ENCODE data around the gene GPX2.

GPX2 gene

DNA sequence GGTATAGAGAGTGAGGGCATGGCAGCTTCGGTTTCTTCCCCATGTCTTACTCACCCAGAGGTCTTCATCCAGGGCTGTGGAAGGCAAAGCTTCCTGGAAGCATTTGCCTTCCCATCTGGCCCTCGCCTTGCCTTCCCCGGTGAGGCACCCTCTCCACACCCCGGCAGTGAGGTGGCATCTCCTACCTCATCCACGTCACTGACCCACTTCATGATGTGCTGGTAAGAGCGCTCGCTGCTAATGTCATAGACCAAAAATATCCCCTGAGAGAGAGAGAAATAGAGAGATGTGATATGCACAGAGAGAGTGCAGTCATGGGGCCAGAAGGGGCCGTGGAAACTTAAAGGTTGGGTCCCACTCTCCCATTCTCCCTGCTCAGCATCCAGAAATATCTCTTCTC lies 8.3 kb upstream of the GPX2 start:
- H3K4me1 ChIP-seq (ENCODE audit: control insufficient read depth, insufficient read depth, low read length), result peaks cover 6% of the 10 kb centered on the region
- no peak overlapping the region for H3K27ac ChIP-seq (ENCODE audit: low read length)
- peaks cover 18% of the 10 kb centered on the region for H3K36me3 ChIP-seq (ENCODE audit: control insufficient read depth, insufficient read depth, low read length)
- no peaks in the 10 kb centered on the region for H3K9me3 ChIP-seq (ENCODE audit: control insufficient read depth, insufficient read depth, low read length)
- no CpG with 5 or more reads among the region's 8 CpGs for WGBS (ENCODE audit: insufficient coverage, insufficient read length)
- H3K27me3 ChIP-seq (ENCODE audit: control insufficient read depth, insufficient read depth, low read length), result no peaks in the 10 kb centered on the region
- H3K4me3 ChIP-seq (ENCODE audit: low read length), result no peak overlapping the region
- DNase-seq (ENCODE audit: low read depth, low spot score), result no peak

DNA sequence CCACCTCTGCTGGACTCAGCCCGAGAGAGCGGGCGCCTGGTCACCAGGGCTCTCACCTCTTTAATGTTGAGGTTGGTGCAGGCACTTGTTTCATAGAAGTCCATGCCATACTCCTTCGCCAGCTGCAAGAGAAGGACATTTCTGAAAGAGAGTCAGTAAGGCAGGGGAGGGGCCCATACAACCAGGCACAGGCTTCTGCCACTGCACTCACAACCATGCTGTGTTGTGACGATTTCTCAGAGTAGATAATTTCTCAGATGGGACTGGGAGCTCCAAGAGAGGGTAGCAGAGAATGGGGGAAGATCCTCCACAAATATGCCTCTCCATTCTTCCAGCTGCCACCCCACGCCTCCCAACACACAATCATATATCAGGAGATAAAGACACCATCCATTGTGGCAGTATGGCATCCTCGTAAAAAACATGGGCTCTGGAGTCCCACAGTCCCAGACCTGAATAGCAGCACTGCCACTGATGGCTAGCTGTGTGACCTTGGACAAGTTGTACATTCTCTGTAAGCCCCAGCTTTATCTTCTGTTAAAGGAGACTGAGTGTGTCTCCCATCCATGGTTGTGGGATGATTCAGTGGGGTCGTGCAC lies 6.2 kb upstream of the GPX2 start:
- Histone ChIP-seq H3K4me1 (ENCODE audit: control insufficient read depth, insufficient read depth, low read length) (no peaks in the 10 kb centered on the region; the same call in 1 of the 2 replicates), H3K27ac (ENCODE audit: low read length) (no peak overlapping the region), H3K4me3 (ENCODE audit: low read length) (no peak overlapping the region), H3K9me3 (ENCODE audit: control insufficient read depth, insufficient read depth, low read length) (no peaks in the 10 kb centered on the region), H3K36me3 (ENCODE audit: control insufficient read depth, insufficient read depth, low read length) (peaks cover 18% of the 10 kb centered on the region), H3K27me3 (ENCODE audit: control insufficient read depth, insufficient read depth, low read length) (no peaks in the 10 kb centered on the region)
- WGBS (ENCODE audit: insufficient coverage, insufficient read length), result no CpG with 5 or more reads among the region's 8 CpGs
- DNase-seq (ENCODE audit: low read depth, low spot score), result no peak

DNA sequence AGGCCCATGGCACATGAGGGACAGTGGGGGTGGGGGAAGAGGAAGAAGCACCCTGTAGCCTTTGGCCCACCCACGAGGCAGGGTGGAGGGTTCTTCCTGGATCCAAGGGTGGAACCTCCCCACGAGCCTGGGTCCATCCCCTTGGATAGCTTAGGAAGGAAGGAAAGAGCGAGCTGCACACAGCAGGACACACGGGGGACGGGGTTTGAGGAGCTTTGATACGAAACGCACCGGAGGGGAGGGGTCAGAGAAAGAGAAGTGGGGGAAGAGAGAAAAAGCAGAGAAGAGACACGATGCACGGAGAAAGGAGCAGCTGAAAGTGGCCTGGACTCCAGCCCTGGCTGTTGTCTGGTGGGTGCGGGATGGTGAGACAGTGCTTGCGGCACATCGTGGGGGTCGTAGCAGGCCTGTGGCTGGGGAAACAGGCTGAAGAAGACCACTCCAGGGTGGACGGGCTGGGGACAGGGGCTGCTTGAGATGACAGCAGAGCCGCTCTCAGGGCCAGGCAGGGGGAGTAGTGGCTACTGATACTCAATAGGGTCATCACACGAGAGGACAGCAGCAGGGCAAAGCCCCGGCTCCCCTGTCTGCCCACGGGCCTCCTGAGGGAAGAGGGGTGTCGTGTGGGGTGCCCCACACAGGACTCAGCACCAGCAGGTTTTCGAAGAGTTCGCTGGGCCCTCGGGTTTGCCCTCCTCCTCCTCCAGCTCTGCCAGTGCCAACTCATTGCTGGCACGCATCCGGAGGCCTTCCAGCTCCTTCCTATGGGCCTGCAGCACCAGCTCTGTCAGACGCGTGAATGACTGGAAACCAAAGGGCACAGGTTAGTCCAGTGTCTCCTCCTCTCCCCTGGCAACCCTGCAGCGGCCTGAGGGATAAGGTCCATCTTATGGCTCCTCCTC lies 5.4 kb upstream of the GPX2 start:
- H3K4me1 ChIP-seq (ENCODE audit: control insufficient read depth, insufficient read depth, low read length), result no peaks in the 10 kb centered on the region; the same call in 1 of the 2 replicates
- no peak for DNase-seq (ENCODE audit: low read depth, low spot score)
- H3K4me3 ChIP-seq (ENCODE audit: low read length), result no peak overlapping the region
- no peaks in the 10 kb centered on the region for H3K9me3 ChIP-seq (ENCODE audit: control insufficient read depth, insufficient read depth, low read length)
- peaks cover 18% of the 10 kb centered on the region for H3K36me3 ChIP-seq (ENCODE audit: control insufficient read depth, insufficient read depth, low read length)
- H3K27me3 ChIP-seq (ENCODE audit: control insufficient read depth, insufficient read depth, low read length), result no peaks in the 10 kb centered on the region
- no peak overlapping the region for H3K27ac ChIP-seq (ENCODE audit: low read length)
- no CpG with 5 or more reads among the region's 28 CpGs for WGBS (ENCODE audit: insufficient coverage, insufficient read length)

DNA sequence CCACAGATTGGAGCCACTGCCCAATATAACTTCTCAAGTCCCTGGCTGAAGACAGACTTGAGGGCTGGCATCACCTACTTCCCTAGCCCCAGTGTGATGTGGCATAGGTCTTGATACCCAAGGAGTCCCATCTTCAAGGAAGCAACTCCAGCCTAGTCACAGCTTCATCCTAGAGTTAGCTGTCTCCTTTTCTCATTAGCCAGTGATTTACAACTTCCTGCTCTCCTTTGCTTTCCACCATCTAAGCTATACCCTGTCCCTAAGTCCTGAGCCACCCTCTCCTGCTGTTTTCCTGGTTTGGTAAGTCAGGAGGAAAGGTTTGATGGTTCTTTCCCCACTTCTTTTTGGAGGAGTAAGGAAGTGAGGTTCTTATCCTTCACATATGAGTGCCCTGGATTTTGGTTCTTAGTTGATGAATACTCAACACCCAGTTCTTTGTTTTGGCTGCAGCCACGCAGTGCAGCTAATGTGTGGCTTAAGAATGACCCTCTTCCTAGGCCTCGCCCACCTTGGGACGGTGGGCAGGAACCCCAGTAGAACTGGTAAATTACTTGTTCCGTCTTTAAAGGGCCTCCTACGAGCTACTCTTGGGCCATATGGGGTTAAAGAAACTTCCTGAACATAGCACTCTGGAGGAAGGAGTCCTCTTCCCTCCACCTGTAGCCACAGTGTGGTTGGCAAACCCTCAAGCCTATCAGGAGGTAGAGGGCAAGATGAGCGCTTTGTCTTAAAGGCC lies 3.9 kb upstream of the GPX2 start:
- no peak for DNase-seq (ENCODE audit: low read depth, low spot score)
- Histone ChIP-seq H3K27me3 (ENCODE audit: control insufficient read depth, insufficient read depth, low read length) (no peaks in the 10 kb centered on the region), H3K27ac (ENCODE audit: low read length) (no peak overlapping the region), H3K9me3 (ENCODE audit: control insufficient read depth, insufficient read depth, low read length) (no peaks in the 10 kb centered on the region), H3K4me3 (ENCODE audit: low read length) (no peak overlapping the region), H3K4me1 (ENCODE audit: control insufficient read depth, insufficient read depth, low read length) (peaks cover 3% of the 10 kb centered on the region), H3K36me3 (ENCODE audit: control insufficient read depth, insufficient read depth, low read length) (peaks cover 14% of the 10 kb centered on the region)
- WGBS (ENCODE audit: insufficient coverage, insufficient read length), result no CpG with 5 or more reads among the region's 6 CpGs

DNA sequence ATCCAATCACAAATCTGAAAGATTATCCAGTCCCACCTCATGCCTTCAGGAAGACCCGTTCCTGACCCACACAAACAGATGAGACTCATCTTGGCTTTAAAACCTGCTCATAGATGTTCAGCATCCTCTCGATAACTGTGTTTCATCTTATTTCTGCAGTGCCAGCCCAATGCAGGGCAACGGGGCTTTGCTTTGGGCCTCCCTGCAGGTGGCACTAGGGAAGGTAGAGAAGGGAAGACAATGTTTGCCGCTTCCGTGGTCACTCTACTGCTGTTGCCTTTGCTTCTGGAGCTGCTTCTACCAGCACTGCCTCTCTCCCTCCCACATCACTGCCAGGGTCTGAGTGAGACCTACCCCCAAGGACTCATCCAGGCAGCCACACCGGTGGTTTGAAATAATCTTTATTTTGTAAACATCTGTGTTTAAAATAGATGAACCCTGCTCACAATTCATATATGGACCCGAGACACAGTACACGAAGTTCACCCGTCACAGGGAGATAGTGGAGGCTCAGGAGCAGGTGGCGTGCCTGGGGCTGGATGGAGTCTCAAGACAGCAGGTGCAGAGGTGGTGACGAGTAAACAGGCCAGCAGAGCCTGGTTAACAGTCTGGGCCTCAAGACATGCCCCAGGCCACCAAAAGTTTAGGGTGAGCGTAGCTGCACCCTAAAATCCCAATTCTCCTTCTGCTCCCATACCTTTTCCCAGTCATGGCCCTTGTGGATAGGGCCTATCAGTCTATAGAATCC lies 3.1 kb upstream of the GPX2 start:
- WGBS (ENCODE audit: insufficient coverage, insufficient read length), result no CpG with 5 or more reads among the region's 12 CpGs
- no peak overlapping the region for H3K27ac ChIP-seq (ENCODE audit: low read length)
- peaks cover 3% of the 10 kb centered on the region for H3K4me1 ChIP-seq (ENCODE audit: control insufficient read depth, insufficient read depth, low read length)
- no peaks in the 10 kb centered on the region for H3K9me3 ChIP-seq (ENCODE audit: control insufficient read depth, insufficient read depth, low read length)
- DNase-seq (ENCODE audit: low read depth, low spot score), result no peak
- H3K36me3 ChIP-seq (ENCODE audit: control insufficient read depth, insufficient read depth, low read length), result peaks cover 14% of the 10 kb centered on the region
- H3K4me3 ChIP-seq (ENCODE audit: low read length), result no peak overlapping the region
- H3K27me3 ChIP-seq (ENCODE audit: control insufficient read depth, insufficient read depth, low read length), result no peaks in the 10 kb centered on the region

DNA sequence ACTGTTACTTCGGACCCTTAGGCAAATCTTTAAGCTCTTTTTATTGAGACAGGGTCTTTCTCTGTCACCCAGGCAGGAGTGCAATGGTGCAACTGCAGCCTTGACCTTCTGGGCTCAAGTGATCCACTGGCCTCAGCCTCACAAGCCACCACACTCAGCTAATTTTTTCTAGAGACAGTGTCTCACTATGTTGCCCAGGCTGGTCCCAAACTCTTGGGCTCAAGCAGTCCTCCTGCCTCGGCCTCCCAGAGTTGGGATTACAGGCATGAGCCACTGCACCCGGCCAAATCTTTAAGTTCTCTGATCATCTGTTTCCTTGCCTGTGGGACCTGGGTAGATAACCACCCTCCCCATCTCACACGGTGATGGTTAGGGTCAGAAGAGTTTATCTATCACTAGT lies 2.3 kb upstream of the GPX2 start:
- peaks cover 10% of the 10 kb centered on the region; the same call in 1 of the 2 replicates for H3K36me3 ChIP-seq (ENCODE audit: control insufficient read depth, insufficient read depth, low read length)
- DNase-seq (ENCODE audit: low read depth, low spot score), result no peak
- no peaks in the 10 kb centered on the region for H3K27me3 ChIP-seq (ENCODE audit: control insufficient read depth, insufficient read depth, low read length)
- no peak overlapping the region for H3K27ac ChIP-seq (ENCODE audit: low read length)
- peaks cover 3% of the 10 kb centered on the region for H3K4me1 ChIP-seq (ENCODE audit: control insufficient read depth, insufficient read depth, low read length)
- no CpG with 5 or more reads among the region's 4 CpGs for WGBS (ENCODE audit: insufficient coverage, insufficient read length)
- H3K4me3 ChIP-seq (ENCODE audit: low read length), result no peak overlapping the region
- H3K9me3 ChIP-seq (ENCODE audit: control insufficient read depth, insufficient read depth, low read length), result no peaks in the 10 kb centered on the region

DNA sequence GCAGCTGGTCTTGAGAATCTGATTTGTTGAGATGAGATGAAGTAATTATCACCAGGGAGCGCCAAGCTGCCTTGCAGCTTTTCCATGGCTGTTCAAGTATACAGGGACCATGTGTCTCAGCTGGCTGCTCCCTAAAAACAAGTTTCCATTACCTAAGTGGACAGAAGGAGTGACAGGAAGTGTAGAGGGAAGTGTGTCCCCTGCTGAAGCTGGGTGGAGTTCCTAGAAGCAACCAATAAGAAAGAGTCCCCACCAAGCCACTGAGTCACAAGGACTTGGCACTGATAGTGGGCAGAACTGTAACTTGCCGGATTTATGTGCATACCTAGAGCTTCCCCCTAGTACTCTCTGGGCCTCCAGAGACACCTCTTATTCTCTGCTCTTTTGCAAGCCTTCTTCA lies 1.5 kb upstream of the GPX2 start:
- Histone ChIP-seq H3K4me1 (ENCODE audit: control insufficient read depth, insufficient read depth, low read length) (peaks cover 3% of the 10 kb centered on the region), H3K36me3 (ENCODE audit: control insufficient read depth, insufficient read depth, low read length) (peaks cover 10% of the 10 kb centered on the region; the same call in 1 of the 2 replicates), H3K9me3 (ENCODE audit: control insufficient read depth, insufficient read depth, low read length) (no peaks in the 10 kb centered on the region), H3K27me3 (ENCODE audit: control insufficient read depth, insufficient read depth, low read length) (no peaks in the 10 kb centered on the region), H3K4me3 (ENCODE audit: low read length) (no peak overlapping the region), H3K27ac (ENCODE audit: low read length) (no peak overlapping the region)
- DNase-seq (ENCODE audit: low read depth, low spot score), result no peak
- WGBS (ENCODE audit: insufficient coverage, insufficient read length), result no CpG with 5 or more reads among the region's 2 CpGs

DNA sequence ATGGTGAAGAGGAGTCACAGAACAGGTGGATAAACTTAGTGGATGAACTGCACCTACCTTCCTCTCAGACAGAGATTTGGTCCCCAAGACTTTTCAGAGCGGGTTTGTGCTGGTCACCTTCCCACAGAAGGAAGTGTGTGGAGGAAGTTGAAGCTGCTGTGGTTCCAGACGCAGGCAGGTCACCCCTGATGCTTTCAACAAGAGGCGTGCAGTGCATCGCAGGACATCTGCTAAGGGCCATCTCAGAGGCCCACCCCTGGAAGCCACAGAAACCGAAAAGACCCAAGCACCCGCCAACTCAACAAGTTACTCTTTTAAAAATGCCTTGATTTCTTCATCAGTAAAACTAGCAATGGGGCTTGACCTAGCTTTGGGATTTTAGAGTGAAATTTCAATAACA lies 1.0 kb upstream of the GPX2 start:
- DNase-seq (ENCODE audit: low read depth, low spot score), result no peak
- Histone ChIP-seq H3K4me1 (ENCODE audit: control insufficient read depth, insufficient read depth, low read length) (peaks cover 3% of the 10 kb centered on the region), H3K27ac (ENCODE audit: low read length) (no peak overlapping the region), H3K4me3 (ENCODE audit: low read length) (no peak overlapping the region), H3K9me3 (ENCODE audit: control insufficient read depth, insufficient read depth, low read length) (no peaks in the 10 kb centered on the region), H3K36me3 (ENCODE audit: control insufficient read depth, insufficient read depth, low read length) (peaks cover 9% of the 10 kb centered on the region; the same call in 1 of the 2 replicates), H3K27me3 (ENCODE audit: control insufficient read depth, insufficient read depth, low read length) (no peaks in the 10 kb centered on the region)
- WGBS (ENCODE audit: insufficient coverage, insufficient read length), result no CpG with 5 or more reads among the region's 6 CpGs

DNA sequence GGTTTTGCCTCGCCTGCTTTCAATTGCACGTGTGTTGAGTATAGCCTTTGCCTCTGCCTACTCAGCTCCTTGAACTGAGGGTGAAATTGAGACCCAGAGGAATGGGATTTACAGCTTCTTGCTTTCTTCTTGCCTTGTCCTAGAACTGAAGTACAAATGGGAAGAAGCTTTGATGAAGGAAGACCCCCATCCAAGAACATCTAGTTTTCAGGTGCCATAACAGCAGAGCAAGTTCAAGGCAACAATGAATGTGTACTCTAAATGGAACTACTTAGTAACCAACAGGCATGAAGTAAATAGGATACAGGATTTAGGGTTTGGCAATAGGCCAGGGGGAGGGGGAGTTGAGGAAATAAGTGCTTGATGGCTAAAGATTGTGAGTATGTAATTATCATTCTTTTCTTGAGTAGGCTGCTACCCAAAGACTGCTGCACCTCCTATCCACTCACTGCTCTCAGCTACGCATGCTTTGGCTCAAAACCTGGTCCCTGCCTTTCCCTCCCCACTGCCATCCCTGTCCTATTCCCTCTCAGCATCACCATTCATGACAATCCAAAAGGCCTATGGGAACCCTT lies 2.1 kb downstream of the GPX2 start:
- Histone ChIP-seq H3K27ac (ENCODE audit: low read length) (no peak overlapping the region), H3K27me3 (ENCODE audit: control insufficient read depth, insufficient read depth, low read length) (no peaks in the 10 kb centered on the region), H3K9me3 (ENCODE audit: control insufficient read depth, insufficient read depth, low read length) (no peaks in the 10 kb centered on the region), H3K36me3 (ENCODE audit: control insufficient read depth, insufficient read depth, low read length) (no peaks in the 10 kb centered on the region), H3K4me3 (ENCODE audit: low read length) (no peak overlapping the region), H3K4me1 (ENCODE audit: control insufficient read depth, insufficient read depth, low read length) (peaks cover 3% of the 10 kb centered on the region)
- no CpG with 5 or more reads among the region's 3 CpGs for WGBS (ENCODE audit: insufficient coverage, insufficient read length)
- DNase-seq (ENCODE audit: low read depth, low spot score), result no peak

DNA sequence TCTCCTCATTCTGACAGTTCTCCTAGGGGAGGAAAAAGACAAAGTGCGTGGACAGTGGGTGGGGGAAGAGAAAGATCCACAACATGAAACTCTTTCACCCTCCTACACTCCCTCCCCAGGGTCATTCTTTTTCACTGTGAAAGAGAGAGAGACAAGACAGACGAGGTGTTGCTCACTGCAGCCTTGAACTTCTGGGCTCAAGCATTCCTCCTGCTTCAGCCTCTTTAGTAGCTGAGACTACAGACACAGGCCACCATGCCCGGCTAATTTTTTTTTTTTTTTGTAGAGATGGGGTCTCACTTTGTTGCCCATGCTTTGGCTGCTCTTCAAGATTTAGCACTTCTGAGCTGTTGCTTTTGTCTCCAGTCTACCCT lies 2.7 kb downstream of the GPX2 start:
- Histone ChIP-seq H3K4me1 (ENCODE audit: control insufficient read depth, insufficient read depth, low read length) (peaks cover 3% of the 10 kb centered on the region), H3K4me3 (ENCODE audit: low read length) (no peak overlapping the region), H3K9me3 (ENCODE audit: control insufficient read depth, insufficient read depth, low read length) (no peaks in the 10 kb centered on the region), H3K27me3 (ENCODE audit: control insufficient read depth, insufficient read depth, low read length) (no peaks in the 10 kb centered on the region), H3K36me3 (ENCODE audit: control insufficient read depth, insufficient read depth, low read length) (no peaks in the 10 kb centered on the region), H3K27ac (ENCODE audit: low read length) (no peak overlapping the region)
- DNase-seq (ENCODE audit: low read depth, low spot score), result no peak
- WGBS (ENCODE audit: insufficient coverage, insufficient read length), result no CpG with 5 or more reads among the region's 3 CpGs
